Kidney tubule cell (primary cell): ENCODE measurements around the gene CHPF.

Experiments
- DNase-seq: peaks from one replicate; pipeline ENCODE4 v3.0.0-alpha.2; 2018; ENCODE audit warnings: low spot score

The CHPF gene

DNA sequence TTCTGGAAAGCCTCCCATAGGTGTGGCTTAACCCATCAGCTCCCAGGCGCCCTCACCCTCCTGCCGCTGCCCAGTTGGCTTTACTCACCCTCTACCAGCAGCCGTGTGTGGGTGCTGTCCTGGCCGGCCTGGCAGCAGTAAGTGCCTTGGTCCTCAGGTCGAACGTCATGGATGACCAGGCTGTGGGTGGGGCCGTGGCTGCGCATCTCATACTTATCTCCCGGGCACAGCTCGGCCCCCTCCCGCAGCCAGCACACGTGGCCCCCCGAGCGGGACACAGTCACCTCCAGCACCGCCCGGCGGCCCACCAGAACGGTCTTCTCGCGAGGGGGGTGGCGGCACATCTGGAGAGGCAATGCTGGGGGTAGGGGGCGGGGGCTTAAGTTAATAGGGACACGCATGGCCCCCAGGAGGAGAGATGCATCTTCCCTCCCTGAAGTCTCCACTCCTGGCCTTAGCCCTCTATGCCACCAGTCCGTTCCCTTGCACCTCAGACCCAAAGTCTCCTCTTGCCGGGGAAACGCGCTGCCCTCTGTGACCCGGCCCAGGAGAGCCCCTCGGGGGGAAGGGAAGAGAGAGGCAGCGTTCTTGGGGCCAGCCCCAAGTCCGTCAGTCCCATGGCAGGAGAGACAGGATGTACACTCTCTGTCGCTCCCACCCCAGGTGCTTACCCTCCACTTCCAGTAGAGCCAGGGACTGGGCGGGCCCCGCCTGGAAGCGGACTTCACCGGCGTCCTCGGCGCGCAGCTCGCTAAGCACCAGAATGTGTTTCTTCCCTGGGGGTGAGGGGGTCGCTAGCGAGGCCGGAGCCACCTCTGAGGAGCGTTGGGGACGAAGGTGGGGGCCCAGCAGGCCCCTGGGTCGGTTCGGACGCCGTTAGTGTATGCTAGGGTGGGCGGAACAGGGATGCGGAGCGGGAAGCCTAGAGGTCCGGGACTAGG is 8.1 kb upstream of the CHPF start:
- peak; percentile 56 for DNase-seq

- DNase-seq, result no peak
These were observed 6.0 kb upstream of the CHPF start for GRCh38 chr2:219549619-219550018.

- DNase-seq, result no peak
These were observed 5.4 kb upstream of the CHPF start for GRCh38 chr2:219548990-219549389.

- DNase-seq, result no peak
These were observed 4.0 kb upstream of the CHPF start for GRCh38 chr2:219547621-219548020.

GRCh38 chr2:219545943-219546352 is 2.3 kb upstream of the CHPF start:
- no peak for DNase-seq

GRCh38 chr2:219545295-219545942 is 1.8 kb upstream of the CHPF start:
- DNase-seq, result no peak

- no peak for DNase-seq
These were observed 958 bp upstream of the CHPF start for GRCh38 chr2:219544567-219544966.

GRCh38 chr2:219542931-219543595 is 546 bp downstream of the CHPF start:
- DNase-seq, result peak; percentile 67

GRCh38 chr2:219541611-219542180 is 1.9 kb downstream of the CHPF start:
- peak; percentile 90 for DNase-seq

GRCh38 chr2:219540784-219541504 is 2.7 kb downstream of the CHPF start:
- no peak for DNase-seq

- no peak for DNase-seq
These were observed 3.5 kb downstream of the CHPF start for GRCh38 chr2:219539926-219540678.

GRCh38 chr2:219538956-219539788 is 4.4 kb downstream of the CHPF start:
- DNase-seq, result no peak

- no peak for DNase-seq
These were observed 5.1 kb downstream of the CHPF start for GRCh38 chr2:219538504-219538951.

- DNase-seq, result no peak
These were observed 5.7 kb downstream of the CHPF start for GRCh38 chr2:219537657-219538488.

DNA sequence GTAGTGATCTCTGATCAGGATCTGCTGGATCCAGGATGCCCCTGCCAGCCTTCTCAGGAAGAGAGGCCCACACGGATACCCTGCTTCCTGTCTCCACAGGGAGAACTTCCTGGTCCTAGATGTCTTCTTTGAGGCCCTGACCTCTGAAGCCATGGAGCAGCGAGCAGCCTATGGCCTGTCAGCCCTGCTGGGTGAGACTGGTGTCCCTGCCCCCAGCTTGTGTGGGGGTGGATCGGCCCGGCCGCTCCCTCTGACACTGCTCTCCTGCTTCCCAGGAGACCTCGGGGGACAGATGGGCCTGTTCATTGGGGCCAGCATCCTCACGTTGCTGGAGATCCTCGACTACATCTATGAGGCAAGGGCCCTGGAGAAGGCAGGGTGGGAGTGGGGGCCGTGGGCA is 6.6 kb downstream of the CHPF start:
- no peak for DNase-seq

DNA sequence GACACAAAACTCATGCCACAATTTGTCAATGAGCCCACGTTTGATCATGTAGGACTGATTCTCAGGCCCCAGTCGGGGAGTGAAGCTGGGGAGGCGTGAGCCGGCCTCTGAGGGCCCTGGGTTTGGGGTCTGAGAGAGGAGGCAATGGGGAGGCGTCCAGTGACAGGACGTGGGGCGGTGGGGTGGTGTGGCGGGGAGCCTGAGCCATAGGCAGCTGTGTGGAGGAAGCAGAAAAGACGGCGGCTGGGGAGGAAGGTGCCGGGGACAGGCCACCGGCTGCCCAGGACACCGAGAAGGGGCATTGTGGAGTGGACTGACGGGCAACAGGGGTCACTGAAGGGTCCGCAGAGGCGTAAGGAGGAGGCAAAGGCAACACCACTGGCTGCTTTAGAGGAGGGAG is 7.2 kb downstream of the CHPF start:
- no peak for DNase-seq

DNA sequence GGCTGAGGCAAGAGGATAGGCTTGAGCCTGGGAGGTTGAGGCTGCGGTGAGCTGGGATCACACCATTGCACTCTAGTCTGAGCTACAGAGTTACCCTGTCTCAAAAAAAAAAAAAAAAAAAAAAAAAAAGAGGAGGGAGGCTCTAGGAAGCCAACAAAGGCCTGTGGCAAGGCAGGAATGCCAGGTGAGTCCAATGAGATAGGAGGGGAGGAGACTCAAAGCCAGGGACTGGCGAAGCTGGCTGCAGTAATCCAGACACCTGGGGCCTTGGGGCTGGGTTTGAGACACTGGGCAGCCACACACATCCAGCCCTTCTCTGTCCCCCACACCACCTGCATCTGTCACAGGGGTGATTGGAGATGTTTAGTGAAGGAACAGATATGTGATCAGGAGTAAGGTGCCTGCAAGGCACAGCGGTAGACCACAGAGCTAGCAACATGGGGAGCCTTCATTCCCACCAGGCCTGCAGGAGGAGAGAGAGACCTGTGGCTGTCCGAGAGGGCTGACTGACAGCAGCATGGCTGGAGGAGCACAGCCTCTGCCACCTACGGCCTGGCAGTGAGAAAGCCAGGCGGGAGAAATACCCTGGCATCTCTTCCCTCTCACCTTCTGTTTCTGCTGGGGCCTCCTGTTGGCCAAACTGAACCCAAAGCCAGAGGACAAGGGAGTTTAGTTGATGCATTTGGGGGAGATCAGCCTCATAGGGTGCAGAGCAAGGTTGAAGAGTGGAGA is 9.5 kb downstream of the CHPF start:
- peak; percentile 12 for DNase-seq

GRCh38 chr2:219532378-219532649 is 11.3 kb downstream of the CHPF start:
- no peak for DNase-seq
